PC-3 (cell line): ENCODE results near the gene CHTF18. TPM values are rescaled to one million over a fixed set of nuclear protein-coding genes. Genes with fewer than 3 reads are reported as not detected.

Experiments used
- ATAC-seq: fragments of 200-7000 bp; cut with Tn5 transposase; 2 replicates; pipeline ENCODE4 v1.9.1; 2020; ENCODE audit warnings: mild to moderate bottlenecking, moderate library complexity
- BruUV-seq: library from RNA; stranded (reverse); fragments of 400-500 nt; replicated peaks from 2 replicates; lab custom pipeline; 2021; lab: Mats Ljungman, UMichigan
- CTCF ChIA-PET: fragments of 300-600 bp; sonication (Branson Sonifier 250); formaldehyde crosslinking; loops from one replicate; lab custom pipeline; 2022; ENCODE audit warnings: antibody characterized with exemption; lab: Charles Lee
- POLR2A ChIA-PET: fragments of 300-600 bp; sonication (Branson Sonifier 250); formaldehyde crosslinking; loops from one replicate; lab custom pipeline; 2022; ENCODE audit warnings: antibody characterized with exemption; ENCODE audit not compliant: unreplicated experiment; lab: Charles Lee
- DNase-seq: peaks from one replicate; pipeline ENCODE4 v3.0.0-alpha.2; 2015
- H2AFZ ChIP-seq: fragments of 300-600 bp; sonication (generic); 2 replicates; pipeline ENCODE4 v1.6.0; 2016; ENCODE audit warnings: antibody characterized with exemption, low read length
- H3F3A ChIP-seq: fragments of 300-600 bp; sonication (generic); one replicate; pipeline ENCODE4 v1.6.0; 2017; ENCODE audit warnings: antibody characterized with exemption, low read length, control low read depth, mild to moderate bottlenecking; ENCODE audit not compliant: unreplicated experiment
- H3K27ac ChIP-seq: fragments of 300-600 bp; sonication (generic); 2 replicates; pipeline ENCODE4 v1.5.1; 2016; ENCODE audit warnings: mild to moderate bottlenecking, low read length
- H3K27me3 ChIP-seq: fragments of 300-600 bp; sonication (generic); 2 replicates; pipeline ENCODE4 v1.6.1; 2016; ENCODE audit warnings: low read length, mixed read lengths
- H3K36me3 ChIP-seq: fragments of 300-600 bp; sonication (generic); 2 replicates; pipeline ENCODE4 v1.6.1; 2016; ENCODE audit warnings: low read depth, mixed run types, low read length, mixed read lengths
- H3K4me1 ChIP-seq: fragments of 300-600 bp; sonication (generic); 2 replicates; pipeline ENCODE4 v1.5.1; 2016; ENCODE audit warnings: low read length; ENCODE audit not compliant: insufficient read depth
- H3K4me2 ChIP-seq: fragments of 300-600 bp; sonication (generic); 2 replicates; pipeline ENCODE4 v1.6.0; 2016; ENCODE audit warnings: low read length
- H3K4me3 ChIP-seq: fragments of 300-600 bp; sonication (generic); 2 replicates; pipeline ENCODE4 v1.5.1; 2016; ENCODE audit warnings: mild to moderate bottlenecking, low read length, mixed read lengths
- H3K79me2 ChIP-seq: fragments of 300-600 bp; sonication (generic); 2 replicates; pipeline ENCODE4 v1.6.1; 2017; ENCODE audit warnings: low read length, mixed read lengths
- H3K9ac ChIP-seq: fragments of 300-600 bp; sonication (generic); 2 replicates; pipeline ENCODE4 v1.6.0; 2016; ENCODE audit warnings: mild to moderate bottlenecking, low read length
- H3K9me2 ChIP-seq: fragments of 300-600 bp; sonication (generic); replicated peaks from 2 replicates; pipeline ENCODE4 v1.6.1; 2016; ENCODE audit warnings: mixed run types, low read length, mixed read lengths
- H3K9me3 ChIP-seq: fragments of 300-600 bp; sonication (generic); 2 replicates; pipeline ENCODE4 v1.6.1; 2016; ENCODE audit warnings: low read length, mixed read lengths
- H4K20me1 ChIP-seq: fragments of 300-600 bp; sonication (generic); 2 replicates; pipeline ENCODE4 v1.6.1; 2016; ENCODE audit warnings: low read length, mixed read lengths
- CTCF ChIP-seq: fragments of 300-600 bp; sonication (generic); conservative IDR thresholded peaks from 2 replicates; pipeline ENCODE4 v1.5.1; 2017; ENCODE audit warnings: antibody characterized with exemption, low read depth, mild to moderate bottlenecking, low read length
- EZH2 ChIP-seq: fragments of 300-600 bp; sonication (generic); IDR thresholded peaks from one replicate; pipeline ENCODE4 v1.6.1; 2017; ENCODE audit warnings: antibody characterized with exemption, mild to moderate bottlenecking, low read length; ENCODE audit not compliant: unreplicated experiment
- EZH2phosphoT487 ChIP-seq: fragments of 300-600 bp; sonication (generic); IDR thresholded peaks from 2 replicates; pipeline ENCODE4 v1.6.1; 2018; ENCODE audit warnings: mild to moderate bottlenecking, antibody characterized with exemption, low read length, borderline replicate concordance
- intact Hi-C: fragments of 100-400 bp; cut with micrococcal nuclease; formaldehyde crosslinking; loops from 2 replicates; pipeline ENCODE4 v1.9.0; 2023
- total RNA-seq: library from RNA; depleted of rRNA; stranded (reverse); fragments of >200 nt; gene quantifications from 2 replicates; pipeline ENCODE4 v1.2.3, GENCODE V29; 2014

CHTF18 gene
- total RNA-seq, 1 experiment from 2014 or later: 79.0 TPM

GRCh38 chr16:830871-831570 lies 42.6 kb downstream of the CHTF18 start:
- H3K27me3 ChIP-seq: no peaks in the 10 kb centered on the region
- POLR2A ChIA-PET: no interaction called here
- no peaks in the 10 kb centered on the region for H4K20me1 ChIP-seq
- no TSS peak for BruUV-seq
- H2AFZ ChIP-seq: no peak overlapping the region
- no peaks in the 10 kb centered on the region for H3K36me3 ChIP-seq
- no peaks in the 10 kb centered on the region for H3K9me2 ChIP-seq
- ATAC-seq (no peak), DNase-seq (no peak)
- no peak overlapping the region for H3K4me3 ChIP-seq
- H3K9me3 ChIP-seq: no peaks in the 10 kb centered on the region
- no peak overlapping the region for H3K4me2 ChIP-seq
- no peaks in the 10 kb centered on the region for H3K79me2 ChIP-seq
- H3K9ac ChIP-seq: no peak overlapping the region
- intact Hi-C loops: no loop called here
- H3K27ac ChIP-seq: no peak overlapping the region
- CTCF ChIA-PET: no interaction called here
- TF ChIP-seq EZH2phosphoT487 (no peak), EZH2 (no peak), CTCF (no peak)
- no peaks in the 10 kb centered on the region for H3F3A ChIP-seq
- H3K4me1 ChIP-seq: no peaks in the 10 kb centered on the region

GRCh38 chr16:831571-832413 lies 43.4 kb downstream of the CHTF18 start:
- no peak overlapping the region for H2AFZ ChIP-seq
- TF ChIP-seq CTCF (no peak), EZH2 (no peak), EZH2phosphoT487 (no peak)

More at GRCh38 chr16:831571-832413, 43.4 kb downstream of the CHTF18 start:
- CTCF ChIA-PET: no interaction called here
- no peak overlapping the region for H3K27ac ChIP-seq
- no peak overlapping the region for H3K4me3 ChIP-seq
- no peaks in the 10 kb centered on the region for H3K79me2 ChIP-seq
- H3K4me1 ChIP-seq: no peaks in the 10 kb centered on the region
- no peak overlapping the region for H3K9ac ChIP-seq
- no TSS peak for BruUV-seq
- no peaks in the 10 kb centered on the region for H3K9me3 ChIP-seq
- ATAC-seq (no peak), DNase-seq (no peak)
- no peaks in the 10 kb centered on the region for H3K36me3 ChIP-seq
- H3K9me2 ChIP-seq: no peaks in the 10 kb centered on the region
- intact Hi-C loops: no loop called here
- POLR2A ChIA-PET: no interaction called here
- no peak overlapping the region for H3K4me2 ChIP-seq
- no peaks in the 10 kb centered on the region for H3K27me3 ChIP-seq
- no peaks in the 10 kb centered on the region for H4K20me1 ChIP-seq
- H3F3A ChIP-seq: no peaks in the 10 kb centered on the region
